GM12892 (cell line): Measurements from ENCODE around the gene DHX58.

Source experiments
- DNase-seq: peaks from one replicate; pipeline ENCODE4 v3.0.0; 2011; ENCODE audit not compliant: insufficient read length
- FAIRE-seq: peaks from 2 replicates; lab custom pipeline; 2011; peaks lifted over from hg19 to GRCh38; lab: Jason Lieb, UNC
- POLR2A ChIP-seq: IDR thresholded peaks from 2 replicates; pipeline ENCODE4 v1.6.1; 2011; ENCODE audit warnings: low read depth, low read length, control low read depth
- POLR2AphosphoS5 ChIP-seq: IDR thresholded peaks from 2 replicates; pipeline ENCODE4 v1.6.1; 2011; ENCODE audit warnings: low read depth, low read length, control low read depth
- TAF1 ChIP-seq: IDR thresholded peaks from 2 replicates; pipeline ENCODE4 v1.6.1; 2011; ENCODE audit warnings: low read depth, mild to moderate bottlenecking, control low read depth, low read length, borderline replicate concordance

The DHX58 gene

GRCh38 chr17:42053731-42054500, 58.6 kb downstream of the DHX58 start:
- no peak for FAIRE-seq
- DNase-seq, result no peak
- TF ChIP-seq POLR2AphosphoS5 (no peak), POLR2A (no peak), TAF1 (no peak)

GRCh38 chr17:42052346-42052877, 60.1 kb downstream of the DHX58 start:
- TF ChIP-seq POLR2AphosphoS5, result no peak
- TF ChIP-seq POLR2A, result no peak
- TF ChIP-seq TAF1, result no peak
- peak; percentile 48 for FAIRE-seq
- no peak for DNase-seq

- FAIRE-seq (no peak), DNase-seq (no peak)
- TF ChIP-seq POLR2A (no peak), POLR2AphosphoS5 (no peak), TAF1 (no peak)
Measured at GRCh38 chr17:42051645-42052044, 60.9 kb downstream of the DHX58 start.
